ENCODE measurements around the gene ONECUT2.

The ONECUT2 gene

DNA sequence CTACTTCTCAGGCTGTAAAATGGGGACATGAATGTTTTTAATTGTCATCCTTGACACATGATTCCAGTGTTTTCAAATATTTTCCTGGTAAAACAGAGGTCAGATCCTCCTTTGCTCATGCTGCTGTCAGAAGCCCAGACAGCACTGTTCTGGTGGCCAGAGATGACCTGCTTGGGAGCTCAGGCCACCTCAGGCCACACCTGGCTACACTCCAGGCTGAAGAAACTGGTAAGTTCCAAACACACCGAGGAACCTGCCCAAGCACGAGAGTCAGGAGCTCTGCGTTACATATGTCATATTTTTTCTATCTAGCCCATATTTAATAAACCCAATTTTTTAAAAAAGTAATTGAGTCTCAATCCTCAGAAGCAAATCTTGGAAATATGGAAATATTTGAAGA, 103.4 kb downstream of the ONECUT2 start:
- DNase-seq (ENCODE audit: low read depth) = no peak
- H3K4me3 ChIP-seq (ENCODE audit: control insufficient read depth, low read depth, low read length) = no peak overlapping the region
- TF ChIP-seq, protein P1, sequence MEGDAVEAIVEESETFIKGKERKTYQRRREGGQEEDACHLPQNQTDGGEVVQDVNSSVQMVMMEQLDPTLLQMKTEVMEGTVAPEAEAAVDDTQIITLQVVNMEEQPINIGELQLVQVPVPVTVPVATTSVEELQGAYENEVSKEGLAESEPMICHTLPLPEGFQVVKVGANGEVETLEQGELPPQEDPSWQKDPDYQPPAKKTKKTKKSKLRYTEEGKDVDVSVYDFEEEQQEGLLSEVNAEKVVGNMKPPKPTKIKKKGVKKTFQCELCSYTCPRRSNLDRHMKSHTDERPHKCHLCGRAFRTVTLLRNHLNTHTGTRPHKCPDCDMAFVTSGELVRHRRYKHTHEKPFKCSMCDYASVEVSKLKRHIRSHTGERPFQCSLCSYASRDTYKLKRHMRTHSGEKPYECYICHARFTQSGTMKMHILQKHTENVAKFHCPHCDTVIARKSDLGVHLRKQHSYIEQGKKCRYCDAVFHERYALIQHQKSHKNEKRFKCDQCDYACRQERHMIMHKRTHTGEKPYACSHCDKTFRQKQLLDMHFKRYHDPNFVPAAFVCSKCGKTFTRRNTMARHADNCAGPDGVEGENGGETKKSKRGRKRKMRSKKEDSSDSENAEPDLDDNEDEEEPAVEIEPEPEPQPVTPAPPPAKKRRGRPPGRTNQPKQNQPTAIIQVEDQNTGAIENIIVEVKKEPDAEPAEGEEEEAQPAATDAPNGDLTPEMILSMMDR (conservative IDR thresholded peaks at IDR 0.05; ENCODE audit: control insufficient read depth, insufficient read depth, low read depth, low read length) = no peak

DNA sequence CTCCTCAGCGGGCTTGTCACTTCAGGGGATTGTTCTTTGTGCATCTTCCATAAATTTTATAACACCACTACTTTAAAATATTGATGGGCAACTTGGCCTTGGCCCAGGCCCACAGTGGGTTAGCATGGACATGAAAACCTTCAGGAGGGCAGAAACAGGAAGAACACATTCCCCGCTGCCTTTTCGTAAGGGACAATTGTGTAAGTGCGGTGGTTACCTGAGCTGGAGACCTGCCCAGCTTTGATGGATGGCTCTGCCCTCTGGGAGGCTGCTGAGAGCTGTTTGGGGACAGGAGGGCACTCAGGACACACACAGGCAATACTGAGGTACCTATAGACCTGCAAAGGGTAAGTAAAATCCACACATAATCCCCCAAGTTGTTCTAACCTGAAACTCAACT, 104.5 kb downstream of the ONECUT2 start:
- no peak for DNase-seq (ENCODE audit: low read depth)
- H3K4me3 ChIP-seq (ENCODE audit: control insufficient read depth, low read depth, low read length) = no peak overlapping the region
- TF ChIP-seq, protein P1 (conservative IDR thresholded peaks at IDR 0.05; ENCODE audit: control insufficient read depth, insufficient read depth, low read depth, low read length) = no peak

Measured in fibroblast of mammary gland (primary cell).